Measurements from ENCODE around the gene PAPPA2. TPM values are rescaled to one million over a fixed set of nuclear protein-coding genes. Genes with fewer than 3 reads are reported as not detected.

PAPPA2 gene
- polyA plus RNA-seq, 1 donor = 0.39 TPM

DNA sequence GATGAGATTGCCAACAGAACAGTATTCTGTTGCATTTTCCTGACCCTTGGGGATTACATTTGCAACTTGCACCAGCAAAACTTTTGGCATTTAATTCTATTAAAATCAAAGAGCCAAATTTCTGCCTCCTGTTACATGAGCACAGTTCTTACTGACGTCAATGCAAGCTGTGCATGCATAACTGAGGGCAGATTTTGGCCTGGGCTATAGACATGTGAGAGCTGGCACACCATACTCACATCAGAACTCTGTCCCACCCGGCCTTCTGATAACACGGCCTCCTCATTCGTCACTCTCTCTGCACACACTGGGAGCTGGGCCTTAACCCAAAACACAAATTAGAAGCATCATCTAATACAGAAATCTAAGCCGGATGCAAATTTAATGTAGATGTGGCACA is 31.5 kb downstream of the PAPPA2 start:
- DNase-seq (ENCODE audit: low read depth) = no peak

DNA sequence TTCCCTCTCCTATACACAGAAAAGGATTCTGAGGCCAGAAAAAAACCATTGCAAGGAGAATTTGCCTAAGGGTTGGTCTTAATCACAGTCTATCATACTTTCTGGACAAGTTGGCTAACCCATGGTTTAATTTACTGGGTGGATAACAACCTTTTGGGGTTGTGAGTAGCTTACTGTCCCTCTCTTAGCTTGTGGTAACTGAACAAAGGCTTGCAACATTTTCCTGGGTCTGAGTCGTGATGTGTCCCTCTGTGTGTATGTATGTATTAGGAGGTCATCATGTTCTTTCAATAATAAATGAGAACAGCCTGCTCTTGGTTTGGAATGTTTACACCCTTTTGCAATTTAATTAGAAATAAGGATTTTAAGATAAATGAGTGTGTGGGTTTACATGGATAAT is 36.7 kb downstream of the PAPPA2 start:
- no peak for DNase-seq (ENCODE audit: low read depth)

DNA sequence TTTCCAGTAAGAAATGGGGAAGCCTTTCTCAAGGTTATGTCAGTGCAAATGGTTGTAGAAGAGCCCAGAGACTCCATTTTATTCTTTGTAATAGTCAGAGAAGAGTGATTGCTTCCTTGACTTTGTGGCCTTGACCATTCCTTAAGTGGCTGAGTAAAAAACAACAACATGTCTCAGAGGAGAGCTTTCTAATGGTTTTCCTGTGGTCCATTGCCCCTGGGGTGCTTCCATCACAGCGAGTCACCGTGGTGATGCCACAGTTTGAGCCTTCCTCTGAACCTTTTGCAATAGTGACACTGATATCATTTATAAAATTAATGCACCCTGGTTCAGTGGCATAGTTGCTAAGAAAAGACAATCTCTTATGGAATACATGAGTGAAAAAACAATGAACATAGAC is 38.6 kb downstream of the PAPPA2 start:
- no peak for DNase-seq (ENCODE audit: low read depth)

DNA sequence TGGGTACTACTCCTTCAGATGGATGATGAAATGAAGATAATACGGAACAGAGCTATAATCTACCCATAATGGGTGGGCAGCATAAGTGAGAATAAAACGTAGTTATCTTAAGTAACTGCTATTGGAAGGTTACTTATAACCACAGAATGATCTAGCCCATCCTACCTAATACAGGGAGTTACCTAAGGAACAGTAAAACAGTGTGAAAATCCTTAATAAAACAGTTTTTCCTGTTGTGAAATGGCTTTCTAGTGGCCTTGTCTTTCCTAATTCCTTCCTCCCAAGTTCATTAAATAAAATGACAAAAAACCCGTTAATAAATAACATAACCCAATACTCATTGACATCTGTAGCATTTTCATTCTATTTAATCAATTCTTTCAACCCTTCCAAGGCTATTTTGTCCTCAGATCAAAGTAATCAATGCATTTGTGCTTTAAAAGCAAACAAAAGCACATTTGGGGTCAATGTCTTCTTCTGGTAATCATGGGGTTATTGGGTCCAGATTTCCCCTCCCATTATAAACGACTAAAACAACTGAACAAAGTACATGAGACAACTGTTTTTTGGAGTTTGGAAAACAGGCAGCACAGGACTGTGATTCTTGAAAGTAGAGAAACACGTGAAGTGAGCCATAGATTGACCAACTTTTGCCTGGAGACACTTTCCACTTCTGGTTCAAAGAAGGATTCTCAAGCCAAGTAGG is 42.0 kb downstream of the PAPPA2 start:
- DNase-seq (ENCODE audit: low read depth) = no peak

DNA sequence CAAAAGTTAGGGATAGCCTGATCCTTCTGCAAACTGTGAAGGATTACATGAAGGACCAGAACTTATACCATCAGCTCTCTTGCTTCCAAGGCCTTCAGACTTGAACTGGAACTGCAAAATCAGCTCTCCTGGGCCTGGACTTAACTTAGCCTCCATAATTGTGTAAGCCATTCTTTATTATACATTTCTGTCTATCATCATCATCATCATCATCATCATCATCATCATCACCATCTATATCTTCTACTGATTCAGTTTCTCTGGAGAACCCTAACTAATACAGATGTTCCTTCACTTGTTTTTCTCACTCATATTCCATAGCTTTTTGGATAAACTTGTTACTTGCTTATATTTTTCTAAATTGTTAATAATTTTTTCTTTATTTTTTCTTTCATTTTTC is 50.0 kb downstream of the PAPPA2 start:
- DNase-seq (ENCODE audit: low read depth) = no peak

DNA sequence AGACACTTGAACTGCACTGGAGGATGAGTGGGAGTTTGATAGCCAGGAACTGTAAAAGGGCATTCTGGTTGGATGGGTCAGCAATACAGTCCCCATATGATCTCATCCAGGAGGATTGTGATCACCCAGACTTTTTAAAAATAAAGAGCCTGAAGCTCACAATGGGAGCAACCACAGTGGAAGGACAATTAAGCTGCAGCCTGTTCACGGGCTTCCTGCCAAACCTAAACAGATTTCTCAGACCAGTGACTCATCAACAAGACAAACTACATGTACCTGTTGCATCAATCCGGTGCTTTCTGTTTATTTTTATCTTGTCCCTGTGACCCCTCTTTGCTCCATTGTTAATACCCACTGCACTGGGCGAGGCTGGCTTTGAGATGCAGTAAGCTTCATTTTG is 52.3 kb downstream of the PAPPA2 start:
- DNase-seq (ENCODE audit: low read depth) = no peak

DNA sequence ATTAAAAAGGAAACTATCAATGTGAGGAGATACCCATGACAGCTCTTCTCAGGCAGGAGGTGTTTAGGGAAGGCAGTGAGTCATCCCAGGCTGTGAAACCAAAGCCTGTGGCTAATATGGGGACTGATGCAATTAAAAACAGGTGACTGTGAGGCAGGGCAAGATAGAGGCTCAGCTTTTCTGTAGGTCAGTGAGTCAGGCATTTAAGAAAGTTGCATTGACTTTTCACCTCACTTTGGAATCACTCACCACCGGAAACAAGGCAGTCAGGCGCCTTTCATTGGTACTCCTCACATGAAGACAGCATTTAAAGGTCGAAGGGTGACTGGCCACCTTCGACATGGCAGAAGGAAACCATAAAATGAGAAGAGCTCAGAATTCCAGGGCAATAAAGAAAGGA is 54.5 kb downstream of the PAPPA2 start:
- DNase-seq (ENCODE audit: low read depth) = no peak

DNA sequence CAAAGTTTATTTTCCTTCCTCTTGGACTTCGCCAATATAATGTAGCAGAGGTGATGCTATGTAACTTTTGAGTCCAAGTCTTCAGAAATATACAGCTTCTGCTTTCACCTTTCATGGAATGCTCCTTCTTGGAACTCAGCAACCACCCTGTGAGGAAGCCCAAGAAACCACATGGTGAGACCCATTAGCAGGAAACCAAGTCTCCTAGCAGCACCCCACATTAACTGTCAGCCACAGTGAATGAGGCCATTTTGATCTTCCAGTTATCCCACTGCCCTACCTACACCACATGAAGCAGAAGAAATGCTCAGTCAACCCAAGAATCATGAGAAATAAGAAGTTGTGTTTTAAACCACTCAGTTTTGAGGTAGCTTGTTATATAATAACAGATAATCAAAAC is 58.2 kb downstream of the PAPPA2 start:
- no peak for DNase-seq (ENCODE audit: low read depth)

DNA sequence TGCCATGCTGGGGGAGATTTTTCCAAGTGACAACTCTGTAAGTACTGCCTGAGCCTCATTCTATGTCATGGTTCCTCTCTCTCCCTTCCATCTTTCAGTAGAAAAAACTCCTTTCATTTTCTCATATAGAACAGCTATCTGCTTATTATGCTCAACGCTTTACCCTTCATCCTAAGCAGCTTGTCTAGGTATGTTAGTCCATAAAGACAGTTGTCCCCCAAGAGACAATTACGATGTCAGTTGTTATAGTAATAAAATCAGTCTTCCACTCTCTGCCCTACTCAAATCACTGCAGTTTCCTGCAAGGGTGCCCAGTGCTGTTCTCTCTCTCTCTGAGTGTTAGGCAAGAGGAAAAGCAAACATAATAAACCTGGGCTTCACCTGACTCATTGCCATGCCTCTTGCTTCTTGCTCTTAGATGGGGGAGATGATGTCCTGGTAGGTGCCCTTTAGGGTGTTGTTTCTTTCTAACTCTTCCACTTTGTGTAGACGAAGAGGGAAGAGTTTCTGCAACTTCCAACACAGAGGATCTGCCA is 59.4 kb downstream of the PAPPA2 start:
- no peak for DNase-seq (ENCODE audit: low read depth)

DNA sequence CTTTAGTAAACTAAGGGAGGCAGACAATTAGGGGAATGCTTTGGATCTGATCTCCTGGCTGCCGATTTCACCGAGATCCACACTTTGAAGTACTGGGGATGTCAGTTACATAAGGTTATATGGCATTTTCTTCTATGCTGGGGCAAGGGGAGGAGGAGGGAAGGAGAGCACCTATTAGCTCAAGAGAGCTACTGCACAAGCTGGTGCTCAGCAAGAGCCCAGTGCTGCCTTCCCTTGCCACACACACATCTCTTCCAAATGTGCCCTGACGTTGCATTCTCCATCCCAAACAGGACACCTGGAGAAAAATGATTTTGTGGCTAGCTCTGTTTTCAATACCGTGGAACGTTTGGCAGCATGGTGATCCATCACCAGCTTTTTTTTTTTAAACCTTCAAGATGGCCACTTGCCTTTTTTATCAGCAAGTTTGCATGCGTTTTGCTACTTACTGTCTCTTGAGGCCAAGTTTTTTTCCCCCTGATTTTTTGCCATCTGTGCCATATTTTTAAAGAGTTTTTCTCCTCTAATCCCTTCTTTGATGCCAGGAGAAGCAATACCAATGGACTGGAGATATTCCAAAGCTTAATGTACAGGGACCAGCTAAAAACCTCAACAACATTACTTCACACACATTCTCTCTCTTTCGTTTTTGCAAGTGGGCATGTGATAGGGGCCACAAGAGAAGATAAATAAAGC is 66.6 kb downstream of the PAPPA2 start:
- no peak for DNase-seq (ENCODE audit: low read depth)

DNA sequence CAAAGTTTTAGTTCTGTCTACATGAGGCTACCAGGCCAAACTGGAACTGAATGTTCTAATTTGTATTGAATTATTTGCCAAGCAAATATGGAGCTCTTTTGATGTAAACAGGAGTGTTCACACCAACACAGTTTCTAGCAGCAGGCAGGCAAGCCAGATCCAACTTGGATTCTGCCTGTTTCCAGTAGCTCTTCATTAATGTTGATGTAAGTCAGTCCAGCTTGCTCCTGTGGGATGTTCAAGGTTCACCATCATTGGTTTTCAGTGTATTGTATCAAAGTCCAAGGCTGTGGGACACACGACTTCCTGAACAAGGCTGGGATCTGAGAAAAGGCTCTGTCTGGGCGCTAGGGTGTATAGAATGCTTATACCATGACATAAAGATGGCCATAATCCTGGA is 68.1 kb downstream of the PAPPA2 start:
- no peak for DNase-seq (ENCODE audit: low read depth)

DNA sequence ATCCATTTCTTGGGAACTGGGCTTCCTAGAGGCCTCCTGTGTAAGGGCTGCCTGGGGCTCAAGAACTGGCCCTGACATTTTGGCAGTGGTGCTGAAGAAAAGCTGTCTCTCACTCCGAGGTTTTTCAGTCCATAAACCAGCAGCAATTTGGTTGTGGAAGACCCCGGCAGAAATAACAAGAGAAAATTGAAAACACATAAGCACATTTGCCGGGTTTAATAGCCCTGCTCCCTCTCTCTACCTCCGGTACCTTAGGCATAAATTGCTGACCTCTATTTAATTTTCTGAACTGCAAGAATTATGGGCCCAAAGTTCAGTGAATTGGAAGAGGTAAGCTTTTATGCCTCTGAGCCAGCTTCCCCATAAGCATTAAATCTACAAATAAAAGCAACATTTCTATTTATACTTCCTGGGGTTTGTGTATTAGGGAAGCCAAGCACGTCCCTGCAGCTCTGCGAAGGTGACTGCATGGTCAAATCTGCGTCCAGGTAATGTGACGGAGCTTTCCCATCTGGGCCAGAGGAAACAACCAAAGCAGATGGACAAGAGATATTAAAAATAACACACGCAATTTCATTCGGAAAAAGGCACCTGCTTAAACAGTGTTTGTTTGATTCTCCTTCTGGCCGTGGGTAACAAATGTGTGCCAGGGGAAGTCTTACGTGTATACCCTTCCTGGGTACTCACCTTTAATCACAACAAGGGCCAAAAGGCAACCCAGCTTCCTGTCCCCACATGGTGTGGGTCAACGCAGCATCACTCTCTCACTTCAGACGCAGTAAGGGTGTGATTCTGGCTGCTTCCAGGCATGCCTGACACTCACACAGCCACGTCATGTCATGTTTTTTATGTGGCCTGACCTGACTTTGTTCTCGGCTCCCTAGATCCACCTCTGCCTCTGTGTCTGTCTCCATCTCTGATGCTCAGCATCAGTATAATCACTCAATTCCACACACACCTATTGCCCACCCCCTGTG is 69.2 kb downstream of the PAPPA2 start:
- no peak for DNase-seq (ENCODE audit: low read depth)

DNA sequence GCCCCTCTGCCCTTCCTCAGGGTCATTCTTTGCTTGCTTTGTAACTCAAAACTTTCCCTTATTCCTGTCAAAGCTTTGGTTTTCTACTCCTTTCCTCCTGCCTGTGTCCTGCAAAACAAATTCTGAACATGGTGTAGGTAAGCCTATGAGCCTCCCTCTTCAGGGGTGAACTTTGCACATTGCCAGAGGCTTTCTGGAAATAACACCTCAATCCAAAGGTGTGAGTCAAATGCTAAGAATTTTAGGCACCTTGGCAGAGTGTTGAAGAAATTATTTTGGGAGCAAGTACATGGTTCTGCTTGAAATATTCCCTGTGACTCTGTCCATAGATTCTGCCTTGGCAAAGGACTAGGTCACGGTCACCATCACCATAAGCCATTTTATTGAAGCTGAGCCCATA is 70.0 kb downstream of the PAPPA2 start:
- DNase-seq (ENCODE audit: low read depth) = no peak

DNA sequence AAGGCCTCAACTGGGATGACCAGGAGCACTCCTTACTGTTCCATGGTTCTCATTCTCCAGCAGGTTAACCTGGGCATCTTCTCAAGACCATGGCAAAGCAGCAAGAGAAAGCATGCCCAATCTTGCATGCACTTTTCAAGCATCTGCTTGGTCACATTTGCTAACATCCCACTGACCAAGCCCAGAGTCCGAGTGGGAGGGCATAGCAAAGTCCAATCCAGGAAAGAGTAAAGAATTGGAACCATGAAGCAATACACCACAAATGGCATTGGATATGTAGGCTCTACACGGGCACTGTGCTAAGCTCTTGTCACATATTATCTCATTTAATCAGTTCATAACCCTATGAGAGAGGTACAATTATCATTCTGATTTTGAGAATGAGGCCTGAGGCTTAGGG is 73.6 kb downstream of the PAPPA2 start:
- no peak for DNase-seq (ENCODE audit: low read depth)

DNA sequence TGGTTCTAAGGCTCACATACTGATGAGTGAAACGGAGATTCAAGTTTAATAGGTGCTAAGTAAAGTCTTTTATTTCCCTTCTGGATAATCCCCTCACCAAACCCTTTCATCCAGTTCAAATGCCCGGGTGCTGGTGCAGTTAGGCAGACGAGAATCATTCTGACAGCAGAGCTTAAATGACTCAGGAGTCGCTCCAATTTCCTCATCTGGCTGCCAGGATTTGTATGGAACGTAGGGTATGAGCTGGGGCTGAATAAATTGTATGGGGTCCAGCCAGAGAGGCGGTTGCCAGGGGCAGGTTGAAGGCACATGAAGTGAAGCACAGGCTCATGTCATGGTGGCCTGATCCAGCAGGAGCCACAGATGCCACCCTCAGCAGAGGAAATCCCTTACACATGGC is 76.0 kb downstream of the PAPPA2 start:
- no peak for DNase-seq (ENCODE audit: low read depth)

DNA sequence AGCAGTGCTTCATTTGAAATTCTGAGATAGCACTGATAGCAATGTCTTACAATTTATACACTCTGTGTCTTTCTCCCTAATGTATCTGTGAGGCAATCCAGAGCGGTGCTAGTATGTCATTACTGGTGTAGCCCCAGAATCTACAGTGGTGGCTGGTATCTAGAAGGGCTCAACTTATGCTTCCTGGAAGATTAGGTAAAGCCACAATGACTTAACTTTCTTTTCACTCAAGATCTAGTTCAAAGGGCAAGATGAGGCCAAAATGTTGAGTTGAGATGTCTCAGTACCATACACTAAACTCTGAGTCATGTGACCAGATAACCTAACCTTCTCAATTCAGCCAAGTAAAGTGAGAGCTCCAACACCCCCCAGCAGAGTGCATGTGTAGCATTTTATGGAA is 77.5 kb downstream of the PAPPA2 start:
- no peak for DNase-seq (ENCODE audit: low read depth)

DNA sequence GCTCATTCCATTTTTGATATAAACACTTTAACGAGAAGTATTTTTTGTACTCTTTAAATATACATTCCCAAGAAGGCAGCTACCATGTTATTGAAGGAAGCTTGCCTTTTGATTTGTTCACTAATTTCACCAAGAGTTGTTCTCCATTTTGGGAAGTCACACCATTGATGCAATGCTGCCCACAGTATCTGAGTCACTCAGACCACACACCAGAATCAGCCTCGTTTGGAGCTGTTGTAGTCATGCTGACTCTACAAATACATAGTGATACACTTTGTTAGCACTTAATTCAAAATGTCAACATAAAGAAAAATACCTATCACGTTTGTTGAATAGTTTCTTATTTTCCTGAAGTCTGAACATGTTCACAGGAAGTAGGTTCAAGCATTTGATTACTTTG is 78.7 kb downstream of the PAPPA2 start:
- DNase-seq (ENCODE audit: low read depth) = no peak

DNA sequence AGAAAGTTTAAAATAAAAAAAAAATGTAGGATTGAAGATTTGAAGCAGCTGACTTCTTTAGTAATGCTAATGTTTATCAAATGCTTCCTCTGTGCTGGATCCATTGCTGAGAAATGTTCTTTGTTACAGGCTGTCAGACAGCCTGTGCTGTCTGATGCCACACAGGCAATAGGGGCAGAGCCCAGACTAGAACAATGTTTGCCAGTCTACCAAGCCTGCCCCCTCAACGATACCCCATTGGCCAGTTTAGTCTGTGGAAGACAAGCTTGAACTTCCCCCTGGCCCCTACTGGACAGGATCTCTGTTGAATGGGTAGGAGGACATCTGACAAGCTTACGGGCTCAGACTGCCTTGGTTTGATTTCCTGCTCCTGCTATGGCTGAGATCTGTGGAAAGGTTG is 79.4 kb downstream of the PAPPA2 start:
- DNase-seq (ENCODE audit: low read depth) = no peak

DNA sequence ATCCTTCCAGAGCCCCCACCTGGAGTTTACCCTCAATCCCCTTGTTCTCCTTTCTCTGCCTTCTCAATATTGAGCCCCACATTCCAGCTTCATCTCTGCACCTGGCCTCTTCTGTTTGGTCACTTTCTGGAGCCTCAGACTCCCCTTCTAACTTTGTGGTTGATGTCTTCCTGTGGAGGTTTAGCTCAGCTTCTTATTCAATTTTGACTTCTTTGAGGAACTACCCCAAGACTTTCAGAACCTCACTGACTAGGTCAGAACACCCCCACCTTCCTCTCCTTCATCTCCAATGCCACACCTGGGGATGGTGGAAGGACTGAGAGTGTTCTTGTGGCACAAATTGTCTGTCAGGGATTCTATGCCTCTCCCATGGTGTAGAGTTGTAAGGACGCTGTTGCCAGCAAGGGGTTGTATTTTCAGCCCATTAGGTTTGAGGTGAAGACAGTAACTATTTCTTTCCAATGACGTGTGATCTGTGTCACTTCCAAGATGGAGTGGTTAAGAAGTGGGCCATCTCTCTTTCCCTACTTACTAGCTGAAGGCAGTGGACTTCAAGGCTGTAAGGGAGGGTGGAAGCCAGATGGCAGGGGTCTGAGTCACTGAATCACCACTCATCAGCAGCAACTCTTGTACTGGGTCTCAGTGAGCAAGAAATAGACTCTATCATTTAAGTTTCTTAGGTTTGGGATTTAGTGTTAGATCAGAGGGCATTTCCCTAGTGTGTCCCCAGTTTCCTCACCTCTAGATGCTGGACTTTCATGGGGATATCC is 80.6 kb downstream of the PAPPA2 start:
- no peak for DNase-seq (ENCODE audit: low read depth)

DNA sequence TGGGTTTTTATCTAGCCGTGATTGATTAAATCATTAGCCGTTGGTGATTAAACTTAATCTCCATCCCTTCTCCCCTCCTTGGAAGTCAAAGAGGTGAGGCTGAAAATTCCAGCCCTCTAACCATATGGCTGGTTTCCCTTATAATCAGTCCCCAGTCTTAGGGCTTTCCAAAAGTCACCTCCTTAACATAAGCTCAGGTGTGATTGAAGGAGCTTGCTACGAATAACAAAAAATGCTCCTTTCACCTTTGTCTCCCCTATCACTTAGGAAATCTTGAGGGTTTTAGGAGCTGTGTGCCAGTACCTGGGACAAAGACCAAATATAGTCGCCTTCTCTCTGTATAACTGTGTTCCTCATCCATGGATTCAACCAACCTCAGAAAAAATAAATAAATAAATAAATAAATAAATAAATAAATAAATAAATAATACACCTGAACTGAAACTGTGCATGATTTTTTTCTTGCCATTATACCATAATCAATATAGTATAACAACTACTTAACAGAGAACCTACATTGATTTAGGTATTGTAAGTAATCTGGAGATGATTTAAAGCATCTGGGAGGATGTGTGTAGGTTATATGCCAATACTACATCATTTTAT is 82.2 kb downstream of the PAPPA2 start:
- no peak for DNase-seq (ENCODE audit: low read depth)

DNA sequence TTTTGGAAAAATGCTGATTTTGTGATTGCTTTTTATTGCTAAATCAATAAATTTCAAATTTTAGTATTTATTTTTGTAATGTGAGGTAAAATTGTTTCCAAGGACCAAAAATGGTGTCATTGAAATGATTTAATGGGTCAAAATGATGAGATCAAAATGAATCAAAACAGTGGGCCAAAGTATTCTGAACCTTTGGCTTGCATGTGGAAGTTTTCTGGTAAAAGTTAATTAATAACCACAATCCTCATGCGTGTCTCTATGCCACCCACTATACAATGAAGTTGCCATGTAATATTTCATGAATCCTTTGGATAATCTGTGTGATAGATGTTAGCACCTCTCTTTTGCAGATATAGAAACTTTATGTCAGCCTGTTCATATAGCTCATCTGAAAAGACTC is 83.8 kb downstream of the PAPPA2 start:
- no peak for DNase-seq (ENCODE audit: low read depth)

Data from forelimb muscle (tissue), 1 donor.